ENCODE data around the gene RNF169.

DNA sequence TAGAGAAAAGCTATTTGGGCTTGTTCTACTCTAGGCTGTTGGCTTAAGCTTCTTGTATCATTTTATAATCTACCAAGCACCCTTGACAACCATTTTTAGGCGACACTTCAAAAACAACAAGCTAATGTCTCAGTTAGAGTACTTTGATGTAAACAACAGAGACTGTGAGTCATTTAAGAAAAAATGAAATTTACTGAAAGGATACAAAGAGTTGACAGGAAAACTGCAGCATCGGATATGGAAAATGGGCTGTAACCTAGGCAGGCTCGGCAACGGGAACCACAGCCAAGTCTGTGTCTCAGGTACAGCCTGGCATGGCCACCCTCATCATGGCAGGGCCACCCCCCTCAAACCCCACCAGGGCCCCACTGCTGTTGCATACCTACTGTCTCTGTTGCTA lies 4.4 kb upstream of the RNF169 start:
- TF ChIP-seq EZH2phosphoT487 (IDR thresholded peaks at IDR 0.05; ENCODE audit: low read length) (no peak), CTCF (IDR thresholded peaks at IDR 0.05; ENCODE audit: low read length) (no peak)

All from MM.1S (cell line).